H4 (cell line): ENCODE results near the gene TLDC2. TPM values are rescaled to one million over a fixed set of nuclear protein-coding genes. Genes with fewer than 3 reads are reported as not detected.

ENCODE experiments used
- total RNA-seq: library from RNA; depleted of rRNA; stranded (reverse); fragments of >200 nt; shearing (Covaris generic); gene quantifications from 2 replicates; pipeline ENCODE4 v1.2.3, GENCODE V29; 2014; rRNA removed

TLDC2 gene
- total RNA-seq, 1 experiment from 2014 or later = not detected

Other genes starting within 250 kb of the TLDC2 start
- not detected in 2 replicates for gene SLA2, start 229.9 kb upstream of the TLDC2 start, total RNA-seq
- gene NDRG3, start 130.0 kb upstream of the TLDC2 start, total RNA-seq = 23.6 and 24.1 TPM in 2 replicates
- 44.3 and 47.9 TPM in 2 replicates for gene DSN1, start 102.4 kb upstream of the TLDC2 start, total RNA-seq
- 23.9 and 24.4 TPM in 2 replicates for gene SAMHD1, start 75.6 kb downstream of the TLDC2 start, total RNA-seq
- 6.8 and 7.6 TPM in 2 replicates for gene RBL1, start 219.9 kb downstream of the TLDC2 start, total RNA-seq